Measurements from ENCODE around the gene CTTNBP2. TPM values are rescaled to one million over a fixed set of nuclear protein-coding genes. Genes with fewer than 3 reads are reported as not detected.

Gene CTTNBP2
- polyA plus RNA-seq, 2 donors: 11.7 to 12.7 TPM

DNA sequence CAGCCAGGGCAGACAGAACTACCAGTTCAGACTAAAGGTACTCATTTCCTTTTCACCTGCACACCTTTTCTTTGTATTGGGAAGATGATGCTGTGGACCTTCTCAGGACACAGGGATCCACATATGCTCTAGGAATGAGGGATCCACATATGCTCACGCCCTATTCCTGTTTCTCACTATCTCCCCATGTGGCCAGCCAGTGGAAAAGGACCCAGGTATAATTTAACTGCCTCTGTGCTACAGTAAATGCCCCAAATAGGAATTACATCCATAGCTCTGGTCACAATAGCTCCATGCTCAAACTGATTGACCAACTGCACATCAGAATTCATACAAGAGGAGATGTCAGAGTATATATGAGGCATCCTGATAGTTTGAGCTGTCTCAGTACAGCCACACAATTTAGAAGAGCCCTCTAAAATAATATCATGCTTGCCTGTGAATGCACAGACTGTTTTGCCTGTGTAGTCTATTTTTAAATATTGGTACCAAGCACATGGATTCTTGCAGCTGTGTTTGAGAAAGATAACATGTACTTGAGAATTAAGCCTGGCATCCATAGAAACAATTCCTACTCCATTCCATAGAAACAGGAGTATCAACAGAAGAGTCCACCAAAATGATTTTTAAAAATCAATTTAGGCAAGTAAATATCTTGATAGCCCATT is 43.7 kb downstream of the CTTNBP2 start:
- Histone ChIP-seq H3K27ac (ENCODE audit: low read depth in 2 of 2, low read length in 1 of 2) (no peak overlapping the region), H3K4me1 (ENCODE audit: control insufficient read depth in 2 of 2, insufficient read depth in 2 of 2, low read length in 1 of 2) (peaks cover 0 to 5% of the 10 kb centered on the region in 2 donors), H3K27me3 (ENCODE audit: control insufficient read depth in 1 of 2, insufficient read depth in 2 of 2, low read length in 2 of 2) (no peaks in the 10 kb centered on the region), H3K36me3 (ENCODE audit: control insufficient read depth in 2 of 2, insufficient read depth in 2 of 2, low read length in 1 of 2) (no peaks in the 10 kb centered on the region), H3K4me3 (ENCODE audit: low read depth in 1 of 2, low read length in 2 of 2) (no peak overlapping the region), H3K9me3 (ENCODE audit: control insufficient read depth in 2 of 2, insufficient read depth in 1 of 2, low read depth in 1 of 2, low read length in 1 of 2) (no peaks in the 10 kb centered on the region)
- WGBS, 2 donors: 59 to 84% methylated on average over 1 of the region's 1 CpG

DNA sequence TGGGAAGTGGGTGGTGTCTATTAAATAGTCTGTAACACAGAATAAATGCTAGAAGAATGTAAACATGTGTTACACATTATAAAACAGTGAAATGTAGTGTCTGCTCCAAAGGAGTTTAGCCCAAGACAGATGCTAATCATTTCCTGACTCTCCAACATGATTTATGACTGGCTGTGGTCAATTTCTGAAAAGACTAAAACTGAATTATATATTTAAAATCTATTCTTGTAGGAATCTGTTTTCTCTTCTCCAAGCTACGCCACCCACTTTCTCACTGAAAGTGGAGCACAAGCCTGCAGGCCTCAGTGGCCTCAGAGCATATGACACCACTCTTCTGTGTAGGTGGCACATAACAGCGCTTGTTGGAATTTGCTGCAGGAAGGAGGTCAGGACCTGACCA is 44.4 kb downstream of the CTTNBP2 start:
- 85 to 89% methylated on average over 2 of the region's 2 CpGs for WGBS, 2 donors
- Histone ChIP-seq H3K4me3 (ENCODE audit: low read depth in 1 of 2, low read length in 2 of 2) (no peak overlapping the region), H3K27ac (ENCODE audit: low read depth in 2 of 2, low read length in 1 of 2) (no peak overlapping the region)

DNA sequence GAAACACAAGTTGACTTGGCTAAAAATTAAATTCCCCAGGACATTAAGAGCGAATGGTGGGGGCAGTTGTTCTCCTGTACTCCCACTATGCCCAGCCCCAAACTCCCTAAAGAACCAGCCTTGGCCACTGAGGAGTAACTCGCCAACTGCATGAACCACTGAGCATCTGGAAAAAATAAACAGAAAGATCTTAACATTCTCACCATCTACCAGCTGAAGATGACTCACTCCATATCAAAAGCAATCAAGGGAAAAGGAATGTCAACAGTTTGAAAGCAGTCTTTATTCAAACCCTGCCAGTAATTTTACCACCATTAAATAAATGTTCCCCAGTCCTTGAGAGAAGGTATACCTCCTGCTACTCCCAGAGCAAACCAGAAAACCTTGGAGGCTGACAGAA is 45.4 kb downstream of the CTTNBP2 start:
- Histone ChIP-seq H3K27ac (ENCODE audit: low read depth in 2 of 2, low read length in 1 of 2) (no peak overlapping the region), H3K9me3 (ENCODE audit: control insufficient read depth in 2 of 2, insufficient read depth in 1 of 2, low read depth in 1 of 2, low read length in 1 of 2) (no peaks in the 10 kb centered on the region), H3K4me3 (ENCODE audit: low read depth in 1 of 2, low read length in 2 of 2) (no peak overlapping the region), H3K36me3 (ENCODE audit: control insufficient read depth in 2 of 2, insufficient read depth in 2 of 2, low read length in 1 of 2) (no peaks in the 10 kb centered on the region), H3K4me1 (ENCODE audit: control insufficient read depth in 2 of 2, insufficient read depth in 2 of 2, low read length in 1 of 2) (peaks cover 0 to 5% of the 10 kb centered on the region in 2 donors), H3K27me3 (ENCODE audit: control insufficient read depth in 1 of 2, insufficient read depth in 2 of 2, low read length in 2 of 2) (no peaks in the 10 kb centered on the region)
- WGBS, 2 donors: 21 to 47% methylated on average over 2 of the region's 2 CpGs

More for the DNA sequence above, 44.4 kb downstream of the CTTNBP2 start:
- no peaks in the 10 kb centered on the region for H3K9me3 ChIP-seq (ENCODE audit: control insufficient read depth in 2 of 2, insufficient read depth in 1 of 2, low read depth in 1 of 2, low read length in 1 of 2)
- H3K27me3 ChIP-seq (ENCODE audit: control insufficient read depth in 1 of 2, insufficient read depth in 2 of 2, low read length in 2 of 2): no peaks in the 10 kb centered on the region
- no peaks in the 10 kb centered on the region for H3K36me3 ChIP-seq (ENCODE audit: control insufficient read depth in 2 of 2, insufficient read depth in 2 of 2, low read length in 1 of 2)
- peaks cover 0 to 5% of the 10 kb centered on the region in 2 donors for H3K4me1 ChIP-seq (ENCODE audit: control insufficient read depth in 2 of 2, insufficient read depth in 2 of 2, low read length in 1 of 2)

DNA sequence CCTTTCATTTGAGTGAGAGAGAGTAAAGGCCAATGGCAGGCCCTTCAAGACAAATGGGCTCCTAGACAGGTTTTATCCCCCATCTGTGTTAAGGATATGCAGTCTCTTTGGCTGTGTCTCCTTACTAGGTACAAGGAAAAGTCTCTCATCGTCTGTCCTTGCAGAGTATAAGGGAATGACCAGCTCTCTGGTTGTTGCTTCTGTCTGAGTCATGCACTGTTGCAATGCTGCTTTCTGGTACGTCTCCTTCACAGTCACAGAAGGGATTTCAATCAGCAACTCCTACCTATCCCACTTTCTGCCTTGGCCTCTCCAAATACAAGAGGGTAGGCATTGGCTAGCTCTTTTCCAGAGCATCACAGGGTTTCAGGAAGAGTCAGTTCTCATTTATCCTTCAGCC is 48.1 kb downstream of the CTTNBP2 start:
- Histone ChIP-seq H3K4me3 (ENCODE audit: low read depth in 1 of 2, low read length in 2 of 2) (no peak overlapping the region), H3K9me3 (ENCODE audit: control insufficient read depth in 2 of 2, insufficient read depth in 1 of 2, low read depth in 1 of 2, low read length in 1 of 2) (no peaks in the 10 kb centered on the region), H3K4me1 (ENCODE audit: control insufficient read depth in 2 of 2, insufficient read depth in 2 of 2, low read length in 1 of 2) (peaks cover 0 to 2% of the 10 kb centered on the region in 2 donors), H3K36me3 (ENCODE audit: control insufficient read depth in 2 of 2, insufficient read depth in 2 of 2, low read length in 1 of 2) (no peaks in the 10 kb centered on the region), H3K27me3 (ENCODE audit: control insufficient read depth in 1 of 2, insufficient read depth in 2 of 2, low read length in 2 of 2) (no peaks in the 10 kb centered on the region), H3K27ac (ENCODE audit: low read depth in 2 of 2, low read length in 1 of 2) (no peak overlapping the region)
- WGBS, 2 donors: 64 to 73% methylated on average over 2 of the region's 2 CpGs

DNA sequence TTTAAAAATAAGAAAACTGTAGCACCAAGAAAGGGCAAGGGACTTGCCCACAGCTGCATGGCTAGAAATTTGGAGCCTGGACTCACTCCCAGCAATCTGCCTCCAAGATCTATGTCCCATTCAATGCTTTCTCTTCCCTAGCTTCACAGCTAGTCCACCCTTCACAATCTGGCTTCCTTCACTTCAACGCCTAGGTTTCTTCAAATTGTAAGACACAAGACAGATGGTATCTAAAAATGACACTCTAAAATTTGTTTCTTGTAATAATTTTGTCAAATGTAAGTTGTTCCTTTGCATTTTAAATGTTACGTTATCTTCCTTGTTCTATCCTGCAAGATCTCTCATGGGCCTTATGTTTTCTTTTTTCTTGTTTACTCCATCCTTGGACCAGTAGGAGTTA is 48.6 kb downstream of the CTTNBP2 start:
- Histone ChIP-seq H3K9me3 (ENCODE audit: control insufficient read depth in 2 of 2, insufficient read depth in 1 of 2, low read depth in 1 of 2, low read length in 1 of 2) (no peaks in the 10 kb centered on the region), H3K27ac (ENCODE audit: low read depth in 2 of 2, low read length in 1 of 2) (no peak overlapping the region), H3K36me3 (ENCODE audit: control insufficient read depth in 2 of 2, insufficient read depth in 2 of 2, low read length in 1 of 2) (no peaks in the 10 kb centered on the region), H3K27me3 (ENCODE audit: control insufficient read depth in 1 of 2, insufficient read depth in 2 of 2, low read length in 2 of 2) (no peaks in the 10 kb centered on the region), H3K4me3 (ENCODE audit: low read depth in 1 of 2, low read length in 2 of 2) (no peak overlapping the region), H3K4me1 (ENCODE audit: control insufficient read depth in 2 of 2, insufficient read depth in 2 of 2, low read length in 1 of 2) (peaks cover 0 to 2% of the 10 kb centered on the region in 2 donors)
- 93 to 94% methylated on average over 2 of the region's 2 CpGs for WGBS, 2 donors

DNA sequence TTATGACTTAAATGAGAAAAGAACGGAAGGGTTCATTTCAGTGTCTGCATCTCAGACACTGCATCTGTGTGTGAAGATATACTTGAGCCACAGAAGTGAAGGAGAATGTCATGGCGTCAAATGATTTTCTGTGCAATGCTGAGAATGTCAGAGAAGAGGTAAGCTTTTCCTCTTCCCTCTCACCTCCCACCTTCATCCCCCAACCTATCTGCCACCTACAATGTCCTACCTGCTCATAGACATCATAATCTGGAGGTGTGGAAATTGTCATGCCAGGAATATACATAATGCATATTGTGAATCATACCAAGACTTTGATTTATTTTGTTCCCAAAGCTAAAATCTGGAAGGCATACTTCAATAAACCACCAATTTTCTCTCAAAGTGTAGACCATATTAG is 53.7 kb downstream of the CTTNBP2 start:
- H3K36me3 ChIP-seq (ENCODE audit: control insufficient read depth in 2 of 2, insufficient read depth in 2 of 2, low read length in 1 of 2): no peaks in the 10 kb centered on the region
- H3K9me3 ChIP-seq (ENCODE audit: control insufficient read depth in 2 of 2, insufficient read depth in 1 of 2, low read depth in 1 of 2, low read length in 1 of 2): no peaks in the 10 kb centered on the region
- no peaks in the 10 kb centered on the region for H3K4me1 ChIP-seq (ENCODE audit: control insufficient read depth in 2 of 2, insufficient read depth in 2 of 2, low read length in 1 of 2)
- H3K4me3 ChIP-seq (ENCODE audit: low read depth in 1 of 2, low read length in 2 of 2): no peak overlapping the region
- H3K27me3 ChIP-seq (ENCODE audit: control insufficient read depth in 1 of 2, insufficient read depth in 2 of 2, low read length in 2 of 2): no peaks in the 10 kb centered on the region
- 92% methylated on average over 2 of the region's 2 CpGs for WGBS, 2 donors
- H3K27ac ChIP-seq (ENCODE audit: low read depth in 2 of 2, low read length in 1 of 2): no peak overlapping the region

DNA sequence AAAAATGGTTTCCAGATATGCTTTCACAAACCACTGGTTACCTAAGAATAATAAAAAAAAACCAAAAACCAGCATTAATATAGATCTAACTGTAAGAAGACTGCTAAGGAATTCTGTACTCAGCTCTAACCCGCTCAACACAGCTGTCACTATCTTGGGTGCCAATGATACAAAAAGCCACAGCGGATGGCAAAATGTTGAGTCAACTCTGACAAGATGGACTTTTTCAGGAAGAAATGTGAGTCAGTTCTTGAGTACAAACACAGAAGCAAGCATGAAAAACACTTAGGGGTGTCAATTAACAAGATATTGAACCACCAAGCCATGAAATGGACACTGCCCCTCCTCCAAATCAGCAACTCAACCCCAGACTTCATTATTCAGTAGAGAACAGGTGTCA is 55.0 kb downstream of the CTTNBP2 start:
- H3K27ac ChIP-seq (ENCODE audit: low read depth in 2 of 2, low read length in 1 of 2): no peak overlapping the region
- H3K27me3 ChIP-seq (ENCODE audit: control insufficient read depth in 1 of 2, insufficient read depth in 2 of 2, low read length in 2 of 2): no peaks in the 10 kb centered on the region
- H3K36me3 ChIP-seq (ENCODE audit: control insufficient read depth in 2 of 2, insufficient read depth in 2 of 2, low read length in 1 of 2): no peaks in the 10 kb centered on the region
- 88 to 93% methylated on average over 2 of the region's 2 CpGs for WGBS, 2 donors
- H3K9me3 ChIP-seq (ENCODE audit: control insufficient read depth in 2 of 2, insufficient read depth in 1 of 2, low read depth in 1 of 2, low read length in 1 of 2): no peaks in the 10 kb centered on the region
- H3K4me1 ChIP-seq (ENCODE audit: control insufficient read depth in 2 of 2, insufficient read depth in 2 of 2, low read length in 1 of 2): no peaks in the 10 kb centered on the region
- H3K4me3 ChIP-seq (ENCODE audit: low read depth in 1 of 2, low read length in 2 of 2): no peak overlapping the region

DNA sequence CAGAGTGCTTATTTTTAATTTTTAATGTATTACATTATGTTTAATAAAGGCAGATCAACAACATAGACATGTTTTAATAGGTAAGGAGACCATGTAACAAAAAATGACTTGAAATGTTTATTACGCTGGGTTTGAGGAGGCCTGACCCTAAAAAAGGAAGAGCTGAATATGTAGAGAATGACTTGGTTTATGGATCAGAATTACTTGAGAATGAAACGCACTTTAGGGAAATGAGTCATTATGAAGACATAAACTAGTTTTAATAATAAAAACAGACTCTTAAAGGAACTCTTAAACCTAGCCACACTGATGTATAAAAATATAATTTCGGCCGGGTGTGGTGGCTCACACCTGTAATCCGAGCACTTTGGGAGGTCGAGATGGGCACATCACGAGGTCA is 56.5 kb downstream of the CTTNBP2 start:
- H3K4me3 ChIP-seq (ENCODE audit: low read depth in 1 of 2, low read length in 2 of 2): no peak overlapping the region
- no peaks in the 10 kb centered on the region for H3K9me3 ChIP-seq (ENCODE audit: control insufficient read depth in 2 of 2, insufficient read depth in 1 of 2, low read depth in 1 of 2, low read length in 1 of 2)
- no peaks in the 10 kb centered on the region for H3K27me3 ChIP-seq (ENCODE audit: control insufficient read depth in 1 of 2, insufficient read depth in 2 of 2, low read length in 2 of 2)
- no peaks in the 10 kb centered on the region for H3K4me1 ChIP-seq (ENCODE audit: control insufficient read depth in 2 of 2, insufficient read depth in 2 of 2, low read length in 1 of 2)
- H3K36me3 ChIP-seq (ENCODE audit: control insufficient read depth in 2 of 2, insufficient read depth in 2 of 2, low read length in 1 of 2): no peaks in the 10 kb centered on the region
- H3K27ac ChIP-seq (ENCODE audit: low read depth in 2 of 2, low read length in 1 of 2): no peak overlapping the region
- 68 to 80% methylated on average over 7 of the region's 7 CpGs for WGBS, 2 donors

DNA sequence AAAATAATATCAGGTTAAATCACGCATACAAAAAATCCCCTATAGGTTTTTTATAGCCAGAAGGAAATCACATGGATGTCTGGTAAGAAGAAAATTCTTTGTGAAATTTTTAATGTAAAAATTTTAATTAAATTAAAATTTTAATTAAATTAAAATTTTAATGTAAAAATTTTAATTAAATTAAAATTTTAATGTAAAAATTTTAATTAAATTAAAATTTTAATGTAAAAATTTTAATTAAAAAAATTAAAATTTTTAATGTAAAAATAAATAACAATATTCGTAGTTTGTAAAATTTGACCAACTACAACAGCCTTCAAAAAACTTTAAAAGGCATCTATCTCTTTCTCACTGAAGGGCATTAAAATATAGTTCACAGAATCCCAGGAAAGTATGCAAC is 61.5 kb downstream of the CTTNBP2 start:
- no peaks in the 10 kb centered on the region for H3K27me3 ChIP-seq (ENCODE audit: control insufficient read depth in 1 of 2, insufficient read depth in 2 of 2, low read length in 2 of 2)
- no peaks in the 10 kb centered on the region for H3K9me3 ChIP-seq (ENCODE audit: control insufficient read depth in 2 of 2, insufficient read depth in 1 of 2, low read depth in 1 of 2, low read length in 1 of 2)
- H3K4me3 ChIP-seq (ENCODE audit: low read depth in 1 of 2, low read length in 2 of 2): no peak overlapping the region
- H3K27ac ChIP-seq (ENCODE audit: low read depth in 2 of 2, low read length in 1 of 2): no peak overlapping the region
- WGBS, 2 donors: 95% methylated on average over 2 of the region's 2 CpGs
- peaks cover 0 to 2% of the 10 kb centered on the region in 2 donors for H3K4me1 ChIP-seq (ENCODE audit: control insufficient read depth in 2 of 2, insufficient read depth in 2 of 2, low read length in 1 of 2)
- no peaks in the 10 kb centered on the region for H3K36me3 ChIP-seq (ENCODE audit: control insufficient read depth in 2 of 2, insufficient read depth in 2 of 2, low read length in 1 of 2)

Data from esophagus (tissue), 2 donors.